T-helper 22 cell (primary cell): ENCODE results near the gene LCE2D.
"Not testable (repeated sequence)": the region's sequence is repeated elsewhere in the genome, so short reads cannot be mapped to it uniquely, and the experiment has no call there.

Experiments
- DNase-seq: peaks from one replicate; pipeline ENCODE4 v3.0.0-alpha.2; 2020; ENCODE audit warnings: low read depth

Gene LCE2D

GRCh38 chr1:152663098-152663497 is at the start of gene LCE2D:
LCE2D (plus strand) TSS chr1:152663380; CDS start chr1:152664106, 726 bp downstream.
- DNase-seq: no peak

GRCh38 chr1:152613511-152613910 is 49.7 kb upstream of the LCE2D start, which contains the start of gene LCE3B:
LCE3B (plus strand) TSS chr1:152613811; CDS start chr1:152613811, 0 bp downstream.
- no peak for DNase-seq

DNA sequence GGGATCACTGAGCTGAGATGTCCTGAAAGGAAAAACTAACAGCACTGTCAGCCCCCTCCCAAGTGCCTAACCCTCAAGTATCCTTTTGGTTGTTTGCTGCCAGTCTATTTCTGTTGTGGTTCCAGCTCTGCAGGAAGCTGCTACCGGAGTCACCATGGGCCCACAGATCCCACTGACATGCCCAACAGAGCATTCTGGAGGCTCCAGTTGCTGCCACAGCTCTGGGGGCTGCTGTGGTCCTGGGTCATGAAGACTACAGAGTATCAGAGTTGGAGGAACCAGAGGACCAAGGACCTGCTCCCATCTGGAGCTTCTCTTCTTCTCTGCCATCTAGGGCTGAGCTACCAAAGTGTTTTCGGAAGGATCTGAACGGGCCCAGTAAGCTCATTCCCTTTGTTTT is 41.2 kb upstream of the LCE2D start:
- DNase-seq: no peak

DNA sequence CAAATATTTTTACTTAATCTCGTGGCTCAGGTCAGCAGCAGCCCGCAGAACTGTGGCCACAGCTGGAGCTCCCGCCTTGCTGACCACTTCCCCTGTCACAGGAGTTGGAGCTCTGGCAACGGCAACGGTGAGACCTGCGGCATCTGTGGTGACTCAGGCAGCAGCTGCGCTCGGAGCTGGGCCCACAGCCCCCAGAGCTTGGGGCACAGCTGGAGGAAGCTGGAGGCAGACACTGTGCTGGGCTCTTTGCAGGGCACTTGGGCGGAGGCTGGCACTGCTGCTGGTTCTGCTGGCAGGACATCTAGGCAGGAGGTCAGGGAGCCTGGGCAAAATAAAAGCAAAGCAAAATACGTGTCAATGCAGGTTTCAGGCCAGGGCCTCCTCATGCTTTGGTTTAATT is 40.4 kb upstream of the LCE2D start, which contains the start of gene LCE3A:
TSS of gene LCE3A (minus strand) at position 301 of the 400 bp plus-strand sequence. CDS start at position 301, 0 bp downstream.
- no peak for DNase-seq

GRCh38 chr1:152623203-152623844 is 39.9 kb upstream of the LCE2D start:
- DNase-seq: no peak

DNA sequence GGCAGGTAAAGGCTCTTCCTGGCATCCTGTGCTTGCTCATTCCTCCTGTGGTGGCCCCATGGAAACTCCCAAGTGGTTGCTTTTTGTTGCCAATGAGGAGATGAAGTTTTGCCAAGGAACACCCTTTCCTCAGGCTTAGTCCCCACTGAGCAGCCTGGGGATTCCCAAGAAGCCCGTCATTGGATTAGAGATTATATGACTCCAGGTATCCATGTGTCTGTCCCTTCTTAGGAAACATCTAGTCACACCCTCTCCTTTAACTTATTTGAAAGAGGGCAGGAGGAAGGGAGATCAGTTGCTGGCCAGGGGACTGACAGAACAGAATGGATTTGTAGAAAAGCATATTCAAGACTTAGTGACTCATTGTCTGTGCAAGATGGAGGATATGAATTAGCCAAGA is 36.4 kb upstream of the LCE2D start:
- DNase-seq: no peak

DNA sequence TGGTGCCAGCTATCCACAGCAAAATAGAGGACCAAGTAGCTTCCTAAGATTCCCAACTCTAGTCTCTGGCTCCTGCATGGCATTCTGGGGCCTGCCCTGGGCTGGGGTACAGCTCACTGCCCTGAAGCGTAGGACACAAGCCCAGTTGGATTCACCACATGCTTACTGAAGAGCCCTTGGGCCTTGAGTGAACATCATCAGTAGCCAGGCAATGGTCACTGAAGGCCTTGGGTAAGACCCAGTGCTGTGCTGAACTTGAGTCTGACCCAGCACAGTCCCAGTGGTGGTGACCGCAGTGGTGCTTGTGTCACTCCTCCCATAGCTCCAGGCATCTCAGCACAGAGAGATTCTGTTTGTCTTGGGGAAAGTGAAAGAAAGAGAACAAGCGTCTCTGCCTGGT is 32.6 kb upstream of the LCE2D start:
- DNase-seq: no peak

GRCh38 chr1:152640351-152640750 is 22.8 kb upstream of the LCE2D start:
- no peak for DNase-seq

DNA sequence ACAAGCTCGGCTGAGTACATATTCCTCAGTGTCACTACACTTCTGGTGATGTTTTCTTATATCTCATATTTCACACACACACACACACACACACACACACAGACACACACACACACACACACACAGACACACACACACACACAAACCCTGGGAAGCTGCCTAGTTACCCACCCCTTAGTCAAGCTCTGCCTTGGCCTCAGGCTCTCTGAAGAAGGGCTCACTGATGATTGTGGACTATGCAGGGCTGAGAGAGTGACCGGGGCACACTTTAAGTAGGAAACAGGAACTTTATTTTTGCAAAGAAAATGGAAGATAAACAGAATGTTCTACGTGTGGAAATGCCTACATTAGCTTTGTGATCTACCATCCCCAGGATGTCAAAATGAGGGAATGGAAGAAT is 19.2 kb upstream of the LCE2D start:
- DNase-seq: no peak

DNA sequence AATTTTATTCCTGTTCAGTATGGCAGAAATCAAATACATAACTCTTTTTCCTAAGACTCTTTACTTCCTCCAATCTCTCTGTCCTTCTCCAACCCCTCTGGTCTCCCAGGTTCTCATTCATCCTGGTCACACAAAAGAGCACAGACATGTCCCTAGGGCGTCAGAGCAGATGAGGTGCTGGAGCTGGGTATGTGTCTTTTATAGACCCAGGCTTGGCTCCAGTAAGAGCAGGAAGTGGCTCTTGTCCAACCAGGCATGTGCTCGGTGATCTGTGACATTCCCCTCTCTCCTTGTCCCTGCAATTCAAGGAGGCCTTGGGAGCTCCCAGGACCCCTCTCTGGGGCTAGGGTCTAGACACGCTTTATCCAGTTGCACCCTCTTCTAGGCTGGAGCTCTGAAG is 18.0 kb upstream of the LCE2D start:
- DNase-seq: no peak

DNA sequence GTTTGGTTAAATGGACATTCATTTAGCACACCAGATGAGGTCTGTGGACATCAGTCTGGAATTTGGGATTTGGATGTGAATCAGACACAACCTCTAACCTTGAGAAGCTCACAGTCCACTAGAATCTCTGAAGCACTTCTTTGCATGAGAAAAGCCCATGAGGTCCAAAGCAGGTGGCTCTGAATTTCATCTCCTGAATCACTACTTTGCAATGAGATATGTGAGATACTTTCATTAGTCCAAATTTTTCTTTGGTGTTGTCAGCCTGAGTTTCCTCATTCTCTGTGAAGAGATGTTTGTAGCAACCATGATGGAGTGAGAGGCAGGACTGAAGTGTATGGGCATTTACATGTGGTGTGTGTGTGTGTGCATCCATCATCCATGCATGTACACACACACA is 16.5 kb upstream of the LCE2D start:
- DNase-seq: no peak

- DNase-seq: no peak
Observed at GRCh38 chr1:152654110-152654509, 9.1 kb upstream of the LCE2D start.

DNA sequence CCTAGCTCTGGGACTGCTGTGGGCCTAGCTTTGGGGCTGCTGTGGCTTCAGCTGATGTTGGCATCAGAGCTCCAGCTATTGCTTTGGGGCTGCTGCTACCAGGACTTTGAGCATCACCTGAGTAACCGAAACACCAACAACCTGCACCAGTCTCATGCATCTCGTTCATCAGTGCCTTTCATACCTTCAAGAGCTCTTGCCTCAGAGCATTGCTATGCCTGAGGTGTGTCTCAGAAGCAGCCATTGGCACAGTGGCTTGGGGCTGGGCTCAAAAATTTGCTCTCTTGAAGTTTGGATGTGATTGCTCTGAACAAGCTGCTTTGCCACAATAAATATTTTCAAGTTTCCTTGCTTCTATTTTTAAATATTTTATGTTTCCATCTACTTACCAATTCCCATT is 6.7 kb upstream of the LCE2D start:
- DNase-seq: no peak

GRCh38 chr1:152657677-152658076 is 5.5 kb upstream of the LCE2D start:
- DNase-seq: no peak

DNA sequence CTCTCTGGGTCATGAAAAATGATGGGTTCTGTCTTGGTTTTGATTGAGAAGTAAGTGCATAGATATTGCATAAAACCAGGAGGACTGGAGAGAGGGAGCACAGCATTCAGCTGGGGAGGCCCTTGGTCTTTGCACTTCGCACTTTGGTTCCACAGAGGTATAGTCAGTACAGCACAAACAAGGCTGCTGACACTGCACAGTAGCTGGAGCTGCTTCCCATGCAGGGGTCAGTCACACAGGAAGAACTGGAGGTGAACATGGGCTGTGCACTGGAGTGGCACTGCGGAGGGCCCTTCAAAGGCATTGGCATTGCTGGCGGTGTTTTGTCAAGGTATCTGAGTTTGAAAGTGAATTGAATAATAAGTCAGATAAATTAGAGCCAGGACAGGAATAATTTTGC is 4.5 kb upstream of the LCE2D start:
- no peak for DNase-seq

DNA sequence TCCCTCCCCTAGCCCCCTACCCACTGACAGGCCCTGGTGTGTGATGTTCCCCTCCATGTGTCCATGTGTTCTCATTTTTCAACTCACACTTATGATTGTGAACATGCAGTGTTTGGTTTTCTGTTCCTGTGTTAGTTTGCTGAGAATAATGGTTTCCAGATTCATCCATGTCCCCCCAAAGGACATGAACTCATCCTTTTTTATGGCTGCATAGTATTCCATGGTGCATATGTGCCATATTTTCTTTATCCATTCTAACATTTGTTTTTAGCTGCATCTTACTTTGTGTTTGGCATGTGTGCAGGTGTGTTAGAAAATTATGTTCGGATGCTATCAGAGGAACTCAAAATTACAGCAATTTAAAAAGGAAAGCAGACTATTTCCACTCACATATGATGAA is 3.0 kb downstream of the LCE2D start:
- not testable (repeated sequence) for DNase-seq

DNA sequence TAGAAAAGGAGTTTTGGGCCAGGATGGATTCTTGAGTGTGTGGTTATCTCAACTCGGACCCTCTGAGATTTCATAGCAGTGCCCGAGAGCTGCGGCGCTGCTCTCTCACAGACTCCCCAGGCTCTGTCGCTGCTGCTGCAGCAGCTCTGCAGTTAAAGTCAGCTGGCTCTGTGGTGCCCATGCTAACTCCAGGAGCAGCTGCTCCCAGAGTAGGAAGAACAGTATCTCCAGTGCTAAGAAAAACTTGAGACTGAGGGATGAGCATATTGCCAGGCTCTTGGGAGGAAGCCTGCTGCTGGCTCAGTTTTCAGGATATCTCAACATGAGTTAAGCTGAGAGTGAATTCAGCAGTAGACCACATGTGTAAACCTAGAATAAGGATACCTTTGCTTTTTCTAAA is 4.5 kb downstream of the LCE2D start:
- no peak for DNase-seq

DNA sequence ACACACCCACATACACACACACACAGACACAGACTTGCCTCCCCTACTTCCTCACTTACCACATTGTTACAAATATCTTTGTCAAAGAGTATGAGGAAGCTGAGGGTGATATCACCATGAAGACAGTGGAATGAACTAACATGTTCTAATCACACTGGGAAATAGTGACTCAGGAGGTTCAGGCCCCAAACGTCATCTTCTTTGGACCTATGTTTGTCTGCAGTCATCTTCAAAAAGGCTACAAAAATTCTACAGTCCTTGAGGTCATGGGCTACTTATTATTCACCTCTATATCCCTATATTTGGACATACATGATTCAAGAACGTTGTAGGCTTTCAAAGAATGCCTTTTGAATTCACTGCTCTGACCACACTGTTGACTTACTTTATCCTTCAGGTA is 9.8 kb downstream of the LCE2D start:
- DNase-seq: no peak

GRCh38 chr1:152674983-152675382 is 11.8 kb downstream of the LCE2D start, which contains the start of gene LCE2C:
LCE2C (plus strand) TSS chr1:152675279; CDS start chr1:152676016, 737 bp downstream.
- not testable (repeated sequence) for DNase-seq

DNA sequence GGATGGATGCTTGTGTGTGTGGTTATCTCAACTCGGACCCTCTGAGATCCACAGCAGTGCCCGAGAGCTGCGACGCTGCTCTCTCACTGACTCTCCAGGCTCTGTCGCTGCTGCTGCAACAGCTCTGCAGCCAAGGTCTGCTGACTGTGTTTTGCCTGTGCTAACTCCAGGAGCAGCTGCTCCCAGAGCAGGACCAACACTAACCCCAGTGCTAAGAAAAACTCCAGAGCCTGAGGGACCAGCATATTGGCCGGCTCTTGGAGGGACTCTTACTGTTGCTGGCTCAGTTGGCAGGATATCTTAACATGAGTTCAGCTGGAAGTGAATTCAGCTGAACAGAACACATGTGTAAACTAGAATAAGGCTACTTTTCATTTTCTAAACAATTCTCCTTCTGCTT is 16.3 kb downstream of the LCE2D start:
- no peak for DNase-seq

- DNase-seq: no peak
Observed at GRCh38 chr1:152681616-152682015, 18.4 kb downstream of the LCE2D start.

- DNase-seq: no peak
Observed at GRCh38 chr1:152683846-152684245, 20.7 kb downstream of the LCE2D start.

- DNase-seq: not testable (repeated sequence)
Observed at GRCh38 chr1:152685823-152686222, 22.6 kb downstream of the LCE2D start, which contains the start of gene LCE2B. LCE2B (plus strand) TSS chr1:152686123; CDS start chr1:152686844, 721 bp downstream.
